Activated CD4-positive, CD25-positive, alpha-beta regulatory T cell treated with anti-CD3 and anti-CD28 coated beads, Interleukin-2, amount 50 U/mL, for 24 hours (primary cell): Measurements from ENCODE around the gene APOL4.
"Not testable (repeated sequence)": the region's sequence is repeated elsewhere in the genome, so short reads cannot be mapped to it uniquely, and the experiment has no call there.

Experiments used
- ATAC-seq, 2 donors: fragments of 150-1000 bp; cut with Tn5 transposase; one replicate each; pipeline ENCODE4 v1.10.0; 2021; ENCODE audit warnings: mild to moderate bottlenecking in 1 of 2, moderate library complexity in 1 of 2

APOL4 gene

DNA sequence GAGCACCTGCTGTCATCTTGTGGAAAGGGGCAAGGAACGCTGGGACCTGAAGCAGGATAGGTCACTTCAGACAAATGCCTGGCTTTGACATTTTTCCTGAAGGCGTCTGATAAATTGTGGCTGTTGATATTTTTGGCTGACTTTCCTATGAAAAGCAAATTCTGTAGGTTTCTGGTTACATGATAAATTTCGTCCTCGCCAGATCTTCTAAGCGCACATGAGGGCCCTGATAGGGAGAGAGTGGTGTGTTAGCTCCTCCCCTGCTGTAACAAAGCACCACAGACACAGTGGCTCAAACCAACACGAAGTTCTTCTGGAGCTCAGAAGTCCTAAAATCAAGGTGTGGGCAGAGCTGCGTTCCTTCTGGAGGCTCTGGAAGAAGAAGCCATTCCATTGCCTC is 19.6 kb downstream of the APOL4 start:
- no peak for ATAC-seq

GRCh38 chr22:36180928-36181327 is 20.7 kb downstream of the APOL4 start:
- no peak for ATAC-seq

DNA sequence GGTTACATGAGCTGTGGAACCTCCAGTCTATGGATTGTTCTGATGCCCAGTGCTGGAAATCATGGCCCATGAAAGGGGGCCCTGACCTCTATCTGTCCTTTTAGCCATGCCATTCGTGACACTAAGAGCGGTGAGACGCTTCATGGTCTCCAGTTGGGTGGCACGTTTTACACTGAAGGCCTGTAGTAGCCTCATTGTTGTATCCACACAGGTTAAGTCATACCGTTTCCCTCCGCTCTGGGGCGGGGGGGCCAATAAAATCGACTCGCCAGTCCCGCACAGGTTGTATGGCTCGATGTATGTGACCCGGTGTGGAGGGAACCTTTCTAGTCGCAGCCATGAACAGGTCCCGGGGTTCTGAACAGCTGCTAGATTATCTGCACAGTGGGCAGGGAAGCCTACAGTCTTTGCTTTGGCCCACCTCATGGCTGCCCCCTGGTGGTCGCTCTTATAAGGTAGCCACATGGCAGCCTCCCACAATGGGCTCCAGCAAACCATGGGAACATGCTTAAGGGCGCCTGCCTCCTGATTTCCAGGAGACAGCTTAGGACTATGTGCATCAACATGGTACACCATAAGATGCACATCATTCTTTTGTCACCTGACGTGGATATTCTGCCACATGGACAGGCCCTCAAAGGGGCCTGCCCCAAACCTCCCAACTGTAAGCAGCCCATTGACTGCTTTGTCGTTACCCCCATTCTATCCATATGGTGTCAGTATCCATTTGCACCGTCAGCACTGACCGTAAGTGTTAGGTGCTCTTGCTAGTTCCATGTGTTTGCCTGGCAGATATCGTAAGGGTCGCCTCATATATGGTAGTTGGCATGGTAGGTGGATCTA is 21.4 kb downstream of the APOL4 start:
- peak; percentile 94 to 96 for ATAC-seq

DNA sequence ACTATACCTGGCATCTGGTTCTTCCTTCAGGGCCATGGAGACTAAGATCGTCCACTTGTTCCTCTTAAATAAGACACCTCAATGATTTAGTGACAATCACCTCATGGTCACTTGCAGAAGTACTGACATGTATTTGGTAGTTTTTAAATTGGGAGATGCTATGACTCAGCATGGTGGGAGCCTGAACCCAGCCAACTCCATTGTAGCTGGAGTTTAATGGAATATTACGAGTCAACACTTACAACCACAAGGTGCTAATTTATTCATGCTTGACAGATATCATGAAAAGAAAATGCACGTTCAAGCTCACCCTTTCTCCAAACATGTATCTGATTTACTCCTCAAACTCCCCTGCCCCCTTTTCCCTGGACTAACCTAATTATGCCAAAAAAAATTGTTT is 24.4 kb downstream of the APOL4 start:
- ATAC-seq = peak in 1 of 2 donors; percentile 8

DNA sequence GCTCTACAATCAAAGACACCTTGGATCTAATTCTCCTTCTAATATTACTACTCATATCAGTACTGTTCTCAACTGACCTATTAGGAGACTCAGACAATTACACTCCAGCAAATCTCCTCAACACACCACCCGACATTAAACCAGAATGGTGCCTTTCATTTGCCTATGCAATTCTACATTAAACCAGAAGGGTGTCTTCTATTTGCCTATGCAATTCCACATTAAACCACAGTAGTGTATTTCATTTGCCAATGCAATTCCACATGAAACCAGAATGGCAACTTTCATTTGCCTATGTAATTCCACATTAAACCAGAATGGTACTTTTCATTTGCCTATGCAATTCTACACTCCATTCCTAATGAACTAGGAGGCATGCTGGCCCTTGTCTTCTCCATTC is 25.7 kb downstream of the APOL4 start:
- no peak for ATAC-seq

- ATAC-seq = no peak
Measured at GRCh38 chr22:36171941-36172340, 29.7 kb downstream of the APOL4 start.

- no peak for ATAC-seq
Measured at GRCh38 chr22:36166518-36167220, 34.9 kb downstream of the APOL4 start.

GRCh38 chr22:36166086-36166485 is 35.5 kb downstream of the APOL4 start:
- no peak for ATAC-seq

DNA sequence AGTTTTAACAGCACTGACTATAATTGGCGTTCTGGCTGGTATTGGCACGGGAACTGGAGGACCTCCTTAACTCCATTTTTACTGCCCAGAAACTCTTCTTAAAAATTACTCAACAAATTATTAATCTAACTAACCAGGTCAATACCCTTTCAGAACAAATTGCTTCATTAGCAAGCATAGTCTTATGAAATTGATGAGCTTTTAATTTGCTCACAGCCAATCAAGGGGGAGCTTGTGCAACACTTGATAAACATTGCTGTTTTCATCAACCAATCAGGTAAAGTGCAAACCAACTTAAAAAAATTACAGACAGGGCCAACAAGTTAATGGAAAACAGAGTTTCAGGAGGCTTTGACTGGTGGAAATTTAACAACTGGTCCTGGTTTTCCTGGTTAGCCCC is 36.5 kb downstream of the APOL4 start:
- ATAC-seq = no peak

- no peak for ATAC-seq
Measured at GRCh38 chr22:36164621-36165020, 37.0 kb downstream of the APOL4 start.

GRCh38 chr22:36163497-36163896 is 38.1 kb downstream of the APOL4 start:
- ATAC-seq = no peak

DNA sequence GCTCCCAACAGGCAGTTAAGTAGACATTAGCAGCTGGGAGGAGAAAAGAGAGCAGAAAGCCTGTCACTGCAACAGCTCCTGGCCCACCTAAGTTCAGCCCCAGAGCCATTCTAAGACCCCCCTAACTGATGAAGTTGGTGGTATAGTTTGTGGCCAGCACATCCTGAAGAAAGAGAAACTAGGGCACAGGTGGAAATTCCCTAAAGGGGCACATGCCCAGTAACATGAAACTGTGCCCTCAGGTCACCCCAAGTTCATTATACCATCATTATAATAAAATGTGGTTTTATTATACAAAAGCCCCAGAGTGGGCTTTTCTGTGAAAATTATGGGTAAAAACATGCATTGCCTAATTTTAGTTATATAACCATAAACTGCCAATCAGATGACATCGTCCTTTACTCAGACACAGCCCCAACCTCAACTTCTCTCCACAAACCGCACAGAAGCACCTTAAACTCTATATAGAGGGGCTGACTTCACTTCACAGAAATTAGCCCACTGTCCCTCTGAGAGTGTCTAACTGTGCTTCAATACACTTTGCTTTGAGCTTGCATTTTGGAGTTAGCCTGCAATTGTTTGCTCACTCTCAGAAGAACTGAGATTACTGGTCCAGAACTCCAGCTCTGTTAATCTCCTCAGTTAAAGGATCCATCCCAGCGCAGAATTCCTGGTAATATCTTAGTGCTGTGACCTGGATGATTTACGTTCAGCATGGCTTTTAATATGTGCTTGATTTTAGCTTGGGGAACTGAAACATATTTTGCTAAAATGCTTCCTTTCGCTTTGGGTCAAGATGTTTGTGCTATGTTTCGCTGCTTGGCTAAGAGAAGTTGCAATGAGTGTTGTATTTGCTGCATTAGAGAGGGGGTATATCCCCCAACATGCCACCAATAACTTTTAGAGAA is 39.2 kb downstream of the APOL4 start:
- ATAC-seq = peak; percentile 59 to 66

DNA sequence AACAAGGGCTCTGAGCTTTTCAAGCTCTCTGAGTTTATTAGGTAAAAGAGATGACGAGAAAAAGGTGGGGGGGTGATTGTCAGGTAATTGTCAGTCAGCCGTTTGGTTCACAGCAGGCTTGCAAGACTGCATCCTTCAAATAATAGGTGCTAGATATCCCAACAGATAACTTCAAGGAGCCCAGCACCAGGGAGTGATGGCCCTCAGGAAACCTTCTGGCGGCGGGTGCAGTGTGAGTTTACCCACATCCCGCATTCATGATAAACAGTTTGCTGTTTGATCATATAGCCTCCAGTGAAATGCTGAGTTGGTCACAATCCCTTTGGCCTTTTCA is 39.8 kb downstream of the APOL4 start:
- not testable (repeated sequence) for ATAC-seq

DNA sequence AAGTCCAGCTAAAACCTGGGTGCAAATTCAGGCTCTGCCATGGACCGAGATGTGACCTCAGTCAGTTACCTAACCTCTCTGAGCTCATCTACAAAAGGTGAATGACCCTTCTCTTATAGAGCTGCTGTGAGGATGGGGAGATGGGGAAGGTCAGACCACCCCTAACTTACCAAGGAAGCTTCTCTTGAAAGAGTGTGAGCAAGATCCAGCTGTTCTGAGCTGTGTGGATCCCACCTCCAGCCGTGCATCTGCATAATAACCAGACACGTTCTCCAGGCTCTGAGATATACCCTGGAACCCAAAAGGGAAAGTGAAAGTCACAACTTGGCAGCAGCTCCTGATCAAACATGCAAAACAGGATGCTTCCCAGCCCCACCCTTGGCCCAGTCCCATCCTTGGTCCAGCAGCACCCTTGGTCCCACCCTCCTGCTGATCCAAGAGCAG is 41.1 kb downstream of the APOL4 start, which contains the start of gene APOL3:
TSS of gene APOL3 (minus strand) at position 257 of the 444 bp plus-strand sequence. CDS start 11,700 bp downstream, outside the sequence.
- peak; percentile 56 to 64 for ATAC-seq

DNA sequence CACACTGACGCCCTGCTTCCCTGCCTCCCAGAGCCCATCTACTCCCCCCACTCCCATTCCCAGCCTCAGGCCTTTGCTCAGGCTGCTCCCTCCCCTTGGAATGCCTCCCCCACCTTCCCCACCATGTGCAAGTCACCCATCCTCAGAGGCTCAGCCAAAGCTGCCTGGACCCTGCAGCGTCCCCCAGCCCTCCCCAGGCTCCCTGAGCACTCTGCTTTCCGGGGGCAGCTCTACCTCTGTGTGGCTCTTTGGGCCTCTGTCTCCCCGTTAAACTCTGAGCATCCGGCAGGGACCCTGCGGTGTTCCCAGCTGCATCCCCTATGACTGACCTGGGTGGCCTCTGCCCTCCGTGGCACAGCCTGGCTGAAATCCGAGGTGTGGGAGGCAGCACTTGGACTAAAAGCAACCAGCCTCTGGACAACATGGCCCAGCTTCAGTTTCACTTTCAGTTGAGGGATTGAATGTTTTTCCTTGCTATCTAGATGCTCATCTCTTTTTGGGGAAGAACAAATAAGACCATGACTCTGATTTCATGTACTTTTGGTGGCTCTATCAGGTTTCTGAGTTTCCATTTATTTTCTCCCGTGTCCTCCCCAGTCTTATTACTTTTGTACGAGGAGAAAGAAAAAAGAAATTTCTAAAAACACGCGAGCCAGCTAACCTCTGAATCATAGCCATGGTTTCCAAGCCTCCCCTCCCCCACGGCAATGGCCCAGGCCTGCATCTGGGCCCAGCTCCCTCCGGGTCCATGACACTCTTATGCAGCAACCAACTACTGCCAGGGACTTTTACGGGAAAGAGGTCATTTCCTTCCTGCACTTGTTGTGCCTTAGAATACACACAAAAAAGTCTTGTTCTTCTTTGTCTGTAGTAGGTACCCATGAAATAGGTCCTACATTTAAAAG is 44.8 kb downstream of the APOL4 start:
- ATAC-seq = peak; percentile 51 to 52

DNA sequence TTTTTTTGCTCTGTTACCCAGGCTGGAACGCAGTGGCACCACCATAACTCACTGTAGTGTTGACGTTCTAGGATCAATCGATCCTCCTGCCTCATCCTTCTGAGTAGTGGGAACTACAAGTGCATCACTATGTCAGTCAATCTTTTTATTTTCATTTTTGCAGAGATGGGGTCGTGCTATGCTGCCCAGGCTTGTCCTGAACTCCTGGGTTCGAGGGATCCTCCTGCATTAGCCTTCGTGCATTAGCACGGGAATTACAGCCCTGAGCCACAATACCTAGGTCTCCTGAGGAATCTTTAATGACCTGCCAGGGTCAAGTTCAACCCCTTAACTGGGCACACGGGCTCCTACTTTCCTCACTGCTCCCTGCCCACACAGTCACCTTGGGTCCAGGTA is 45.5 kb downstream of the APOL4 start:
- ATAC-seq = no peak

GRCh38 chr22:36155702-36156101 is 45.9 kb downstream of the APOL4 start:
- ATAC-seq = no peak

- no peak for ATAC-seq
Measured at GRCh38 chr22:36154423-36154945, 47.1 kb downstream of the APOL4 start.

DNA sequence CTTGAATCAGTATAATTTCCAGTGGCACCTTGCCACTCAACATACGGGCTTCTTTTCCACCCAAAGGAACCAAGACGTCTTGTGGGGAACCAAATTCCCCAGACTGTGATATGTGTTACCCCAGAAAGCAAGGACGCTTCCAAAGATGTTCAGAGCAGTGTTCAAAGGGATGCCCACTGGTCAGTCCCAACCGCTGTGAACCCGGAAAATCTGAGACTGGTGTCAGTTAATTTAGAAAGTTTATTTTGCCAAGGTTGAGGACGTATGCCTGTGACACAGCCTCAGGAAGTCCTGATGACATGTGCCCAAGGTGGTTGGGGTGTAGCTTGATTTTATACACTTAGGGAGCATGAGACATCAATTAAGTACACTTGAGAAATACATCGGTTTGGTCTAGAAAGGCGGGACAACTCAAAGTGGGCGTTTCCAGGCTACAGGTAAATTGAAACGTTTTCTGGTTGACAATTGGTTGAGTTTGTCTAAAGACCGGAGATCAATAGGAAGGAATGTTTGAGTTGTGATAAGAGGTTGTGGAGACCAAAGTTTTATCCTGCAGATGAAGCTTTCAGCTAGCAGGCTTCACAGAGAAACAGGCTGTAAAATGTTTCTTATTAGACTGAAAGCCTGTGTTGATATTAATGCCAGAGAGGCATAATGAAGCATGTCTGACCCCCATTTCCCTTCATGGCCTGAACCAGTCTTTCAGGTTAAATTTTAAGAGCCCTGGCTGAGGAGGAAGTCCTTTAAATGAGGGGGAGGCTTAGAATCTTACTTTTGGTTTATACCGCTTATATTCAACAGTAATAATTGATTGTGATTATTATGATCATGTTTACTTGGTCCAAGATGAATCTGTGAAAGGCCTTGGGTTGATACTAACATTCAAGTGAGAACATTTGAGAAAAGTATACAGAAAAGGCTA is 47.8 kb downstream of the APOL4 start:
- ATAC-seq = no peak

DNA sequence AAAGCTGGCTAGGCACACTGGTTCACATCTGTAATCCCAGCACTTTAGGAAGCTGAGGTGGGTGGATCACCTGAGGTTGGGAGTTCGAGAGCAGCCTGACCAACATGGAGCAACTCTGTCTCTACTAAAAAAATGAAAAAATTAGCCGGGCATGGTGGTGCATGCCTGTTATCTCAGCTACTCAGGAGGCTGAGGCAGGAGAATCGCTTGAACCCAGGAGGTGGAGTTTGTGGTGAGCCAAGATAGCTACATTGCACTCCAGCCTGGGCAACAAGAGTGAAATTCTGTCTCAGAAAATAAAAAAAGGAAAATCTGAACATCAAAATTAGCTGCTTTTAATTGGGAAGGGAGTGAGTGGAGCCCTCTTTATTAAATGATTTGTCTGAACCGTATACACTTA is 48.8 kb downstream of the APOL4 start:
- not testable (repeated sequence) for ATAC-seq

- no peak for ATAC-seq
Measured at GRCh38 chr22:36152088-36152487, 49.5 kb downstream of the APOL4 start.
